ENCODE results near the gene LDLRAD1.

DNA sequence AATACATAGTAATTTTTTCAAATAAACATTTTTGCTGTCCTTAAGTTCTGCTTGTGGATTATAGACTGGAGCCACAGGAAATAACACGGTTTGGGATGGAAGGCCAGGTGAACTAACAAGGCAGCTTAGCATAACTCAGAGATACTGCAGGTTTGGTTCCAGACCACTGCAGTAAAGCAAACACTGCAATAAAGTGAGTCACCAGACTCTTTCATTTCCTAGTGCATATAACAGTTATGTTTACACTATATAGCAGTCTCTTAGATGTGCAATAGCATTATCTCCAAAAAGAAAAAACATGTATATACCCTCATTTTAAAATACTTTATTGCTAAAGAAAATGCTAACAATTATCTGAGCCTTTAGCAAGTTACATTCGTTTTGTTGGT is 49.9 kb downstream of the LDLRAD1 start:
- TF ChIP-seq, protein P1, sequence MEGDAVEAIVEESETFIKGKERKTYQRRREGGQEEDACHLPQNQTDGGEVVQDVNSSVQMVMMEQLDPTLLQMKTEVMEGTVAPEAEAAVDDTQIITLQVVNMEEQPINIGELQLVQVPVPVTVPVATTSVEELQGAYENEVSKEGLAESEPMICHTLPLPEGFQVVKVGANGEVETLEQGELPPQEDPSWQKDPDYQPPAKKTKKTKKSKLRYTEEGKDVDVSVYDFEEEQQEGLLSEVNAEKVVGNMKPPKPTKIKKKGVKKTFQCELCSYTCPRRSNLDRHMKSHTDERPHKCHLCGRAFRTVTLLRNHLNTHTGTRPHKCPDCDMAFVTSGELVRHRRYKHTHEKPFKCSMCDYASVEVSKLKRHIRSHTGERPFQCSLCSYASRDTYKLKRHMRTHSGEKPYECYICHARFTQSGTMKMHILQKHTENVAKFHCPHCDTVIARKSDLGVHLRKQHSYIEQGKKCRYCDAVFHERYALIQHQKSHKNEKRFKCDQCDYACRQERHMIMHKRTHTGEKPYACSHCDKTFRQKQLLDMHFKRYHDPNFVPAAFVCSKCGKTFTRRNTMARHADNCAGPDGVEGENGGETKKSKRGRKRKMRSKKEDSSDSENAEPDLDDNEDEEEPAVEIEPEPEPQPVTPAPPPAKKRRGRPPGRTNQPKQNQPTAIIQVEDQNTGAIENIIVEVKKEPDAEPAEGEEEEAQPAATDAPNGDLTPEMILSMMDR (IDR thresholded peaks at IDR 0.05) = no peak
- no peak for TF ChIP-seq POLR2A (IDR thresholded peaks at IDR 0.05)
